Measurements from ENCODE around the gene TLX2.

The TLX2 gene

GRCh38 chr2:74535440-74535965, 21.3 kb downstream of the TLX2 start:
- H3K79me2 ChIP-seq (ENCODE audit: insufficient read depth, low read length), result no peaks in the 10 kb centered on the region
- H3K4me2 ChIP-seq (ENCODE audit: low read depth, low read length, poor library complexity, severe bottlenecking), result no peak overlapping the region
- H3K27ac ChIP-seq (ENCODE audit: low read depth, low read length), result no peak overlapping the region
- no peak overlapping the region for H3K9ac ChIP-seq (ENCODE audit: low read length)
- no peaks in the 10 kb centered on the region for H3K9me2 ChIP-seq (replicated peaks; ENCODE audit: insufficient read depth, low read length)
- H3K27me3 ChIP-seq (ENCODE audit: low read length), result no peaks in the 10 kb centered on the region
- peaks cover 5% of the 10 kb centered on the region; the same call in 1 of the 2 replicates for H3F3A ChIP-seq (ENCODE audit: insufficient read depth)
- H3K4me3 ChIP-seq (ENCODE audit: insufficient read depth, low read length, poor library complexity, severe bottlenecking), result no peak overlapping the region
- H4K20me1 ChIP-seq (ENCODE audit: low read depth, low read length), result no peaks in the 10 kb centered on the region
- no peak for TF ChIP-seq EZH2phosphoT487 (conservative IDR thresholded peaks at IDR 0.05; ENCODE audit: low read length)
- TF ChIP-seq CTCF (IDR thresholded peaks at IDR 0.05; ENCODE audit: insufficient read depth, low read length, poor library complexity, severe bottlenecking), result no peak
- H3K36me3 ChIP-seq (ENCODE audit: low read length), result no peaks in the 10 kb centered on the region
- no peaks in the 10 kb centered on the region for H3K9me3 ChIP-seq (ENCODE audit: insufficient read depth, low read length)
- H2AFZ ChIP-seq (ENCODE audit: low read depth, low read length, severe bottlenecking), result no peak overlapping the region

- no peak overlapping the region for H3K4me2 ChIP-seq (ENCODE audit: low read depth, low read length, poor library complexity, severe bottlenecking)
- no peaks in the 10 kb centered on the region for H4K20me1 ChIP-seq (ENCODE audit: low read depth, low read length)
These were observed 22.1 kb downstream of the TLX2 start for GRCh38 chr2:74536166-74536950.

GRCh38 chr2:74537140-74537539, 22.9 kb downstream of the TLX2 start:
- Histone ChIP-seq H3F3A (ENCODE audit: insufficient read depth) (peaks cover 1% of the 10 kb centered on the region; the same call in 1 of the 2 replicates), H2AFZ (ENCODE audit: low read depth, low read length, severe bottlenecking) (no peak overlapping the region), H3K27ac (ENCODE audit: low read depth, low read length) (no peak overlapping the region), H3K36me3 (ENCODE audit: low read length) (no peaks in the 10 kb centered on the region), H3K79me2 (ENCODE audit: insufficient read depth, low read length) (no peaks in the 10 kb centered on the region), H4K20me1 (ENCODE audit: low read depth, low read length) (no peaks in the 10 kb centered on the region), H3K27me3 (ENCODE audit: low read length) (no peaks in the 10 kb centered on the region), H3K9ac (ENCODE audit: low read length) (no peak overlapping the region), H3K4me3 (ENCODE audit: insufficient read depth, low read length, poor library complexity, severe bottlenecking) (no peak overlapping the region), H3K9me2 (replicated peaks; ENCODE audit: insufficient read depth, low read length) (no peaks in the 10 kb centered on the region), H3K4me2 (ENCODE audit: low read depth, low read length, poor library complexity, severe bottlenecking) (no peak overlapping the region), H3K9me3 (ENCODE audit: insufficient read depth, low read length) (no peaks in the 10 kb centered on the region)
- TF ChIP-seq CTCF (IDR thresholded peaks at IDR 0.05; ENCODE audit: insufficient read depth, low read length, poor library complexity, severe bottlenecking) (no peak), EZH2phosphoT487 (conservative IDR thresholded peaks at IDR 0.05; ENCODE audit: low read length) (no peak)

More at GRCh38 chr2:74536166-74536950, 22.1 kb downstream of the TLX2 start:
- TF ChIP-seq CTCF (IDR thresholded peaks at IDR 0.05; ENCODE audit: insufficient read depth, low read length, poor library complexity, severe bottlenecking) (no peak), EZH2phosphoT487 (conservative IDR thresholded peaks at IDR 0.05; ENCODE audit: low read length) (no peak)
- H3K9me3 ChIP-seq (ENCODE audit: insufficient read depth, low read length), result no peaks in the 10 kb centered on the region
- H3K4me3 ChIP-seq (ENCODE audit: insufficient read depth, low read length, poor library complexity, severe bottlenecking), result no peak overlapping the region
- no peak overlapping the region for H2AFZ ChIP-seq (ENCODE audit: low read depth, low read length, severe bottlenecking)
- no peaks in the 10 kb centered on the region for H3K79me2 ChIP-seq (ENCODE audit: insufficient read depth, low read length)
- H3F3A ChIP-seq (ENCODE audit: insufficient read depth), result peaks cover 5% of the 10 kb centered on the region; the same call in 1 of the 2 replicates
- no peak overlapping the region for H3K9ac ChIP-seq (ENCODE audit: low read length)
- no peaks in the 10 kb centered on the region for H3K9me2 ChIP-seq (replicated peaks; ENCODE audit: insufficient read depth, low read length)
- no peak overlapping the region for H3K27ac ChIP-seq (ENCODE audit: low read depth, low read length)
- no peaks in the 10 kb centered on the region for H3K27me3 ChIP-seq (ENCODE audit: low read length)
- H3K36me3 ChIP-seq (ENCODE audit: low read length), result no peaks in the 10 kb centered on the region

Data from SU-DHL-6 (cell line).